SK-N-MC (cell line): ENCODE measurements around the gene TAS1R3.

Source experiments
- EZH2 ChIP-seq: fragments of 200-600 bp; sonication (generic); IDR thresholded peaks from one replicate; pipeline ENCODE4 v1.6.1; 2017; ENCODE audit warnings: antibody characterized with exemption
- FOXP2 ChIP-seq: optimal IDR thresholded peaks from 2 replicates; pipeline ENCODE3; 2011; ENCODE audit warnings: mild to moderate bottlenecking, moderate library complexity; ENCODE audit not compliant: insufficient read depth; ENCODE audit errors: extremely low read length, control extremely low read depth
- POLR2AphosphoS5 ChIP-seq: IDR thresholded peaks from 2 replicates; pipeline ENCODE4 v1.6.1; 2012; ENCODE audit warnings: mild to moderate bottlenecking, low read depth, low read length, borderline replicate concordance

DNA sequence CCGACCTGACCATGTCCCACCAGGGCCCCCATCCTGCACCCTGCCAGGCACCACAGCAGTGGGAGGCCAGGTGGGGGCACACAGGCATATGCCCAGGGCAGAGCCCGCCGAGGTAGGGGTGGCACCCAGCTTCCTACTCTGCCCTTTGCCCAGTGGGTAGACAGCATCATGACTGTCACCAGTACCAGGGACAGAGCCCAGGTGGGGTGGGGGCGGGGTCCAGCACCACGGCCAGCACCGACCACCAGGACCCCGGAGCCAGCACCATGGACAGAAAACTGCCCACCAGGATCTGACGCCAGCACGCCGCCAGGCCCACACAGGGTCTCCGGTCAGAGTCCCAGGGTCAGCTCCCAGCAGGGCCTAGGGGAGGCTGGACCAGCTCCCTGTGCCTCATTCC, 3.8 kb downstream of the TAS1R3 start:
- TF ChIP-seq EZH2 (no peak), POLR2AphosphoS5 (no peak), FOXP2 (no peak)
